Tibial nerve (tissue), 4 donors: ENCODE data around the gene KCNT2. TPM values are rescaled to one million over a fixed set of nuclear protein-coding genes. Genes with fewer than 3 reads are reported as not detected.

Experiments used
- DNase-seq, 2 donors: peaks; one replicate each; pipeline ENCODE4 v3.0.0-alpha.2; 2019; ENCODE audit warnings: low spot score in 2 of 2
- H3K27ac ChIP-seq, 4 donors: fragments of 200-600 bp; sonication (generic) in 3 of 4; one replicate each; pipeline ENCODE4 v1.5.1; 2017 to 2019; ENCODE audit warnings: mild to moderate bottlenecking in 1 of 4
- H3K27me3 ChIP-seq, 2 donors: fragments of 200-600 bp; sonication (generic) in 1 of 2; one replicate each; pipeline versions ENCODE4 v1.5.1 to v1.6.0; 2017 to 2019
- H3K36me3 ChIP-seq, 3 donors: fragments of 200-600 bp; sonication (generic); one replicate each; pipeline ENCODE4 v1.5.1; 2018 to 2019
- H3K4me1 ChIP-seq, 4 donors: fragments of 200-600 bp; sonication (generic) in 3 of 4; one replicate each; pipeline ENCODE4 v1.5.1; 2017 to 2019
- H3K4me3 ChIP-seq, 4 donors: fragments of 200-600 bp; sonication (generic) in 3 of 4; one replicate each; pipeline ENCODE4 v1.5.1; 2017 to 2019; ENCODE audit warnings: mild to moderate bottlenecking in 1 of 4, moderate library complexity in 1 of 4
- H3K9me3 ChIP-seq, 4 donors: fragments of 200-600 bp; sonication (generic) in 3 of 4; one replicate each; pipeline ENCODE4 v1.5.1; 2017 to 2019
- EP300 ChIP-seq, 2 donors: sonication (generic); formaldehyde crosslinking; IDR thresholded peaks; one replicate each; pipeline ENCODE4 v1.6.1; 2017; ENCODE audit warnings: antibody characterized with exemption in 2 of 2, mild to moderate bottlenecking in 1 of 2
- POLR2A ChIP-seq, 2 donors: fragments of 450-650 bp; IDR thresholded peaks; one replicate each; pipeline ENCODE4 v1.6.1; 2017; ENCODE audit warnings: antibody characterized with exemption in 2 of 2, mild to moderate bottlenecking in 2 of 2, moderate library complexity in 2 of 2
- WGBS, 2 donors: methylation state at CpG; one replicate each; pipeline ENCODE4 v1.1.5; 2018; 5-methylcytosine and 5-hydroxymethylcytosine counted together
- total RNA-seq, 4 donors: library from RNA; depleted of rRNA; stranded (reverse); fragments of >200 nt; gene quantifications; one replicate each; pipeline ENCODE4 v1.1.0, GENCODE V29; 2016
- TF ChIP-seq, protein P1 (sequence below), 5 experiments: fragments of 200-600 bp in 3 of 5; fragments of 450-650 bp in 2 of 5; sonication (generic) in 3 of 5; IDR thresholded peaks; one replicate each; pipeline ENCODE4 v1.5.1; 2016 to 2019; ENCODE audit warnings: antibody characterized with exemption in 5 of 5, mild to moderate bottlenecking in 3 of 5, moderate library complexity in 2 of 5

The KCNT2 gene
- total RNA-seq, 4 donors from 2014 or later = 8.0 to 9.9 (median 8.6) TPM

DNA sequence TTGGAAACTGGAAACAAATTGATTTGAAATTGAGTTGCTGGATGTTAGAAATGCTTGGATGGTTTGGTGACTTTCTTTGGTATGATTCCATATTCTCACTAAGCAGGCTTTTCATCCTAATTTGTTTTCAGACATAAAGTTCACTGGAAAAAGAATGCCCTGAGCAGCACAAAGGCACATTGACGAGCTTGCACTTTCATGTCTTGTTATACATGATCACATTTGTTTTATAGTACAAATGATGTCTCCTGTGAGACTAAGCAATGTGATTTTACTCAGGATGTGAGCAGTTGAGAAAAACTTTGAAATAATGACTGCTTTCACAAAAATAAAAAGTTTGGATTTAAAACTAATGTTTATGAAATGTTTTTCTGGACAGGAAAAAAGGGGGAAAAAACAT lies 63.6 kb downstream of the KCNT2 start:
- no peak for DNase-seq
- Histone ChIP-seq H3K9me3 (no peaks in the 10 kb centered on the region), H3K36me3 (no peaks in the 10 kb centered on the region), H3K4me3 (no peak overlapping the region), H3K4me1 (no peaks in the 10 kb centered on the region), H3K27ac (peak overlapping the region in 1 of 4 donors; percentile 8), H3K27me3 (no peaks in the 10 kb centered on the region)
- WGBS, 2 donors = 25 to 31% methylated on average over 1 of the region's 1 CpG
- TF ChIP-seq POLR2A (IDR thresholded peaks at IDR 0.05) (no peak), EP300 (IDR thresholded peaks at IDR 0.05) (no peak)
- TF ChIP-seq, protein P1, sequence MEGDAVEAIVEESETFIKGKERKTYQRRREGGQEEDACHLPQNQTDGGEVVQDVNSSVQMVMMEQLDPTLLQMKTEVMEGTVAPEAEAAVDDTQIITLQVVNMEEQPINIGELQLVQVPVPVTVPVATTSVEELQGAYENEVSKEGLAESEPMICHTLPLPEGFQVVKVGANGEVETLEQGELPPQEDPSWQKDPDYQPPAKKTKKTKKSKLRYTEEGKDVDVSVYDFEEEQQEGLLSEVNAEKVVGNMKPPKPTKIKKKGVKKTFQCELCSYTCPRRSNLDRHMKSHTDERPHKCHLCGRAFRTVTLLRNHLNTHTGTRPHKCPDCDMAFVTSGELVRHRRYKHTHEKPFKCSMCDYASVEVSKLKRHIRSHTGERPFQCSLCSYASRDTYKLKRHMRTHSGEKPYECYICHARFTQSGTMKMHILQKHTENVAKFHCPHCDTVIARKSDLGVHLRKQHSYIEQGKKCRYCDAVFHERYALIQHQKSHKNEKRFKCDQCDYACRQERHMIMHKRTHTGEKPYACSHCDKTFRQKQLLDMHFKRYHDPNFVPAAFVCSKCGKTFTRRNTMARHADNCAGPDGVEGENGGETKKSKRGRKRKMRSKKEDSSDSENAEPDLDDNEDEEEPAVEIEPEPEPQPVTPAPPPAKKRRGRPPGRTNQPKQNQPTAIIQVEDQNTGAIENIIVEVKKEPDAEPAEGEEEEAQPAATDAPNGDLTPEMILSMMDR (IDR thresholded peaks at IDR 0.05) = no peak

DNA sequence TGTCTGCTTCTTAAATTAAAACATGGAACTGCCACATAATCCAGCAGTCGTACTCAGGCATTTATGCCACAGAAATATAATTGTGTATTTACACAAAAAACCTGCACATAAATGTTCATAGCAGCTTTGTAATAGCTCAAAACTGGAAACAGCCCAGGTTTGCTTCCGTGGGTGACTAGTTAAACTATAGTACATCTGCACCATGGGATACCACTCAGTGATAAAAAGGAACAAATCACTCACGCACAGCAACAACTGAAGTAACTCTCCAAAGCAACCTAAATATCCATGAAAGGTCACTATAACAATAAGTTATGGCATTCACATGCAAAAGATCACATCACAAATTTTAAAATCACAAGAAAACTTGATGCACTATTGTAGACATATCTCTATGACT lies 64.4 kb downstream of the KCNT2 start:
- Histone ChIP-seq H3K9me3 (no peaks in the 10 kb centered on the region), H3K27ac (no peak overlapping the region), H3K27me3 (no peaks in the 10 kb centered on the region), H3K4me1 (no peaks in the 10 kb centered on the region), H3K36me3 (no peaks in the 10 kb centered on the region), H3K4me3 (no peak overlapping the region)
- DNase-seq = no peak
- WGBS, 2 donors = 75% methylated on average over 3 of the region's 3 CpGs
- TF ChIP-seq POLR2A (IDR thresholded peaks at IDR 0.05) (no peak), EP300 (IDR thresholded peaks at IDR 0.05) (no peak)
- TF ChIP-seq, protein P1 (IDR thresholded peaks at IDR 0.05) = no peak

DNA sequence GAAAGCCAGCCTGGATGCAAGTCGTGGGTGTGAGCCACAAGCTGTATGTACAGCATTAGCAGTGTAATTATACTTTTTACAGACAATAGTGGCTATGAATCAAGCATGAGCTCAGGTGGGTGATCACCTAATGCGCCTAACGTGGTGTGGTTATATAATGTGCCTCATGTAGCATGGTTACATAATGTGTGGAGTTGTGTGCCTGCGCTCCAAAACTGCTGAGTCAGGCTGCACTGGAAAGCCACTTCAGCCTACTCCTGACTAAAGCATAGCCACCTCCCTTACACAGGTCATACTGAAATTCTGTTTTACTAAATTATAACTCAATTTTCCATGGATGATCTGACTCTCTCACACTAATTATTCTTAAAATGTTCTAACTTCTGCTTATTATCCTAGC lies 69.8 kb downstream of the KCNT2 start:
- no peak for TF ChIP-seq POLR2A (IDR thresholded peaks at IDR 0.05)
- TF ChIP-seq, protein P1 (IDR thresholded peaks at IDR 0.05) = no peak
- TF ChIP-seq EP300 (IDR thresholded peaks at IDR 0.05) = no peak
- Histone ChIP-seq H3K27me3 (no peaks in the 10 kb centered on the region), H3K36me3 (no peaks in the 10 kb centered on the region), H3K4me3 (no peak overlapping the region), H3K4me1 (no peaks in the 10 kb centered on the region), H3K27ac (no peak overlapping the region), H3K9me3 (peaks cover 0 to 5% (median 0%) of the 10 kb centered on the region in 4 donors)
- WGBS, 2 donors = 88 to 94% methylated on average over 4 of the region's 4 CpGs
- DNase-seq = no peak

DNA sequence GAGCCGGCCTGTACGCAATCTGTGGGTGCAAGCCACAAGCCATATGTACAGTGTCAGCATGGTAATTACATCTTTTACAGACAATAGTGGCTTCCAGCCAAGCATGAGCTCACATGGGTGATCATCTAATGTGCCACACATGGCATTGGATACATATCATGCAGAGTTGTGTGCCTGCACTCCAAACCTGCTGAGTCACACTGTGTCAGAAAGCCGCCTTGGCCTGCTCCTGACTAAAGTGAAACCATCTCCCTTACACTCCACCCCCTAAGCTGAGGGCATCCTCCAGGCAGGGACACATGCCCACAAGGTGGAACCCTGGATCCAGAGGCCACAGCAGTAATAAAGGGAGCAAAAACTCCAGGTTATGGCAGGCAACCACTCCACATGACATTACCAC lies 72.5 kb downstream of the KCNT2 start:
- DNase-seq = no peak
- Histone ChIP-seq H3K27me3 (no peaks in the 10 kb centered on the region), H3K36me3 (no peaks in the 10 kb centered on the region), H3K27ac (no peak overlapping the region), H3K9me3 (peaks cover 0 to 5% (median 0%) of the 10 kb centered on the region in 4 donors), H3K4me3 (no peak overlapping the region), H3K4me1 (peaks cover 0 to 14% (median 0%) of the 10 kb centered on the region in 4 donors)
- no peak for TF ChIP-seq POLR2A (IDR thresholded peaks at IDR 0.05)
- TF ChIP-seq, protein P1 (IDR thresholded peaks at IDR 0.05) = no peak
- TF ChIP-seq EP300 (IDR thresholded peaks at IDR 0.05) = no peak
- WGBS, 2 donors = 61 to 67% methylated on average over 3 of the region's 3 CpGs

DNA sequence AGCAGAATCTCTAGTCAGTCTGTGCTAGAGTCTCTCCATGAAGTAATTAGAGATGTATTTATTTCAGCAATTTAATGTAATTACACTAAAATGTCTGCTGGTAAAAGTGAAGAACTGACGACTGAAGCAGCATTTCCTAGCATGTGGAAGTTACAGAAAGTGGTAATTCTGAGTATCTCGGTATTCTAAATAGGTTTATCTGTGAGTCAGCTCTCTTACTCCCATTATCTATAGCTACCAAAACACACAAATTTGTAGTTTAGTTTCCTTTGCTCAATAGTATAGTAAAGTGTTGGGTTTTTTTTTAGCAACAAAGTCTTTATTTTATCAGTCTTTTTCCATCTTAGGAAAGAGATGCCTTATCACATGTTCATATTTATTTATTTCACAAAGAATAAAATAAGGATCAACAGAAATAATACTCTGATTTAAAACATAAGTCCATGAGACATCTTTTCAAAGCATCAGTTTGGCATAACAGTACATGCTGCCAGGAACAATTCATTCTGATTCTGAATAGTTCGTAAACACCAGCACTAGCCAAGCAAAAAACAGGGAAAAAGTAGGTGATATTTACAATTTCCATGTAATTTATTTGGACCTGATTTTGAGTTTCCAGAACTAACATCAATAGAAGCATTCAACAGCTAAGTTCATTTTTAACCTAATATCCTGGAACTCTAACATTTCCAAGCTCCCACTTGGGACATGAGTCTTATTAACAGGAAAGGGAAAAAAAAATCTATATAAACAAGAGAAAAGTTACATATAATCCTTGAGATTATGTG lies 76.3 kb downstream of the KCNT2 start:
- no peaks in the 10 kb centered on the region for H3K27me3 ChIP-seq
- H3K4me1 ChIP-seq = peaks cover 0 to 14% (median 0%) of the 10 kb centered on the region in 4 donors
- TF ChIP-seq POLR2A (IDR thresholded peaks at IDR 0.05) (no peak), EP300 (IDR thresholded peaks at IDR 0.05) (peak in 1 of 2 donors; percentile 61)
- TF ChIP-seq, protein P1 (IDR thresholded peaks at IDR 0.05) = no peak
- H3K36me3 ChIP-seq = no peaks in the 10 kb centered on the region
- peak overlapping the region; percentile 10 to 73 (median 58) for H3K27ac ChIP-seq
- no peak for DNase-seq
- WGBS, 2 donors = 58 to 60% methylated on average over 3 of the region's 3 CpGs
- peaks cover 0 to 5% (median 0%) of the 10 kb centered on the region in 4 donors for H3K9me3 ChIP-seq
- no peak overlapping the region for H3K4me3 ChIP-seq
